GM23338 (cell line): Measurements from ENCODE around the gene GRIN2A.

Experiments used
- CREB1 ChIP-seq: fragments of 250-450 bp; sonication (Bioruptor Pico); IDR thresholded peaks from 2 replicates; pipeline ENCODE4 v1.5.0; 2020; ENCODE audit warnings: low read depth, mild to moderate bottlenecking, moderate library complexity
- ETS1 ChIP-seq: IDR thresholded peaks from 2 replicates; pipeline ENCODE4 v1.6.1; 2016; ENCODE audit warnings: antibody characterized with exemption
- EZH2 ChIP-seq: fragments of 200-600 bp; sonication (generic); IDR thresholded peaks from one replicate; pipeline ENCODE4 v1.8.0; 2017; ENCODE audit warnings: antibody characterized with exemption, mild to moderate bottlenecking, low read depth; ENCODE audit not compliant: unreplicated experiment
- EZH2phosphoT487 ChIP-seq: fragments of 200-600 bp; sonication (generic); IDR thresholded peaks from one replicate; pipeline ENCODE4 v1.8.1; 2018; ENCODE audit warnings: antibody characterized with exemption; ENCODE audit not compliant: unreplicated experiment
- JUNB ChIP-seq: IDR thresholded peaks from one replicate; pipeline ENCODE4 v1.6.1; 2016; ENCODE audit warnings: antibody characterized with exemption; ENCODE audit not compliant: unreplicated experiment
- NANOG ChIP-seq: IDR thresholded peaks from 2 replicates; pipeline ENCODE4 v1.6.1; 2016; ENCODE audit warnings: antibody characterized with exemption, borderline replicate concordance
- POLR2AphosphoS5 ChIP-seq: IDR thresholded peaks from 2 replicates; pipeline ENCODE4 v1.6.1; 2016; ENCODE audit warnings: antibody characterized with exemption, low read depth
- STAT1 ChIP-seq: IDR thresholded peaks from one replicate; pipeline ENCODE4 v1.6.1; 2016; ENCODE audit warnings: antibody characterized with exemption; ENCODE audit not compliant: unreplicated experiment
- ZNF114 ChIP-seq: fragments of 250-450 bp; sonication (Bioruptor Pico); IDR thresholded peaks from 2 replicates; pipeline ENCODE4 v1.5.0; 2020; ENCODE audit warnings: mild to moderate bottlenecking, moderate library complexity
- ZNF331 ChIP-seq: fragments of 250-450 bp; sonication (Bioruptor Pico); IDR thresholded peaks from 2 replicates; pipeline ENCODE4 v1.5.0; 2020; ENCODE audit warnings: low read depth, mild to moderate bottlenecking, moderate library complexity
- ZNF462 ChIP-seq: fragments of 250-450 bp; sonication (Bioruptor Pico); IDR thresholded peaks from 2 replicates; pipeline ENCODE4 v1.5.0; 2020; ENCODE audit warnings: mild to moderate bottlenecking, moderate library complexity
- TF ChIP-seq, protein P1 (sequence below), 2 experiments: fragments of 200-600 bp in 1 of 2; sonication (generic) in 1 of 2; conservative IDR thresholded peaks; 2 replicates each; pipeline versions ENCODE4 v1.5.1 to v1.6.1; 2016 to 2017; ENCODE audit warnings: antibody characterized with exemption in 2 of 2, low read depth in 2 of 2, mild to moderate bottlenecking in 2 of 2, moderate library complexity in 1 of 2
- TF ChIP-seq, protein P2 (sequence below): IDR thresholded peaks from one replicate; pipeline ENCODE4 v1.6.1; 2018; ENCODE audit warnings: antibody characterized with exemption; ENCODE audit not compliant: unreplicated experiment

GRCh38 chr16:10045947-10046346, 136.3 kb downstream of the GRIN2A start:
- TF ChIP-seq EZH2 (no peak), POLR2AphosphoS5 (no peak), ZNF114 (CRISPR knock-in tag) (no peak), EZH2phosphoT487 (no peak), ETS1 (no peak), JUNB (no peak), CREB1 (CRISPR knock-in tag) (no peak), NANOG (no peak), STAT1 (no peak), ZNF462 (CRISPR knock-in tag) (no peak), ZNF331 (CRISPR knock-in tag) (no peak)
- TF ChIP-seq, protein P1, sequence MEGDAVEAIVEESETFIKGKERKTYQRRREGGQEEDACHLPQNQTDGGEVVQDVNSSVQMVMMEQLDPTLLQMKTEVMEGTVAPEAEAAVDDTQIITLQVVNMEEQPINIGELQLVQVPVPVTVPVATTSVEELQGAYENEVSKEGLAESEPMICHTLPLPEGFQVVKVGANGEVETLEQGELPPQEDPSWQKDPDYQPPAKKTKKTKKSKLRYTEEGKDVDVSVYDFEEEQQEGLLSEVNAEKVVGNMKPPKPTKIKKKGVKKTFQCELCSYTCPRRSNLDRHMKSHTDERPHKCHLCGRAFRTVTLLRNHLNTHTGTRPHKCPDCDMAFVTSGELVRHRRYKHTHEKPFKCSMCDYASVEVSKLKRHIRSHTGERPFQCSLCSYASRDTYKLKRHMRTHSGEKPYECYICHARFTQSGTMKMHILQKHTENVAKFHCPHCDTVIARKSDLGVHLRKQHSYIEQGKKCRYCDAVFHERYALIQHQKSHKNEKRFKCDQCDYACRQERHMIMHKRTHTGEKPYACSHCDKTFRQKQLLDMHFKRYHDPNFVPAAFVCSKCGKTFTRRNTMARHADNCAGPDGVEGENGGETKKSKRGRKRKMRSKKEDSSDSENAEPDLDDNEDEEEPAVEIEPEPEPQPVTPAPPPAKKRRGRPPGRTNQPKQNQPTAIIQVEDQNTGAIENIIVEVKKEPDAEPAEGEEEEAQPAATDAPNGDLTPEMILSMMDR (conservative IDR thresholded peaks at IDR 0.05; ENCODE audit: low read depth in 2 of 2): no peak
- TF ChIP-seq, protein P2, sequence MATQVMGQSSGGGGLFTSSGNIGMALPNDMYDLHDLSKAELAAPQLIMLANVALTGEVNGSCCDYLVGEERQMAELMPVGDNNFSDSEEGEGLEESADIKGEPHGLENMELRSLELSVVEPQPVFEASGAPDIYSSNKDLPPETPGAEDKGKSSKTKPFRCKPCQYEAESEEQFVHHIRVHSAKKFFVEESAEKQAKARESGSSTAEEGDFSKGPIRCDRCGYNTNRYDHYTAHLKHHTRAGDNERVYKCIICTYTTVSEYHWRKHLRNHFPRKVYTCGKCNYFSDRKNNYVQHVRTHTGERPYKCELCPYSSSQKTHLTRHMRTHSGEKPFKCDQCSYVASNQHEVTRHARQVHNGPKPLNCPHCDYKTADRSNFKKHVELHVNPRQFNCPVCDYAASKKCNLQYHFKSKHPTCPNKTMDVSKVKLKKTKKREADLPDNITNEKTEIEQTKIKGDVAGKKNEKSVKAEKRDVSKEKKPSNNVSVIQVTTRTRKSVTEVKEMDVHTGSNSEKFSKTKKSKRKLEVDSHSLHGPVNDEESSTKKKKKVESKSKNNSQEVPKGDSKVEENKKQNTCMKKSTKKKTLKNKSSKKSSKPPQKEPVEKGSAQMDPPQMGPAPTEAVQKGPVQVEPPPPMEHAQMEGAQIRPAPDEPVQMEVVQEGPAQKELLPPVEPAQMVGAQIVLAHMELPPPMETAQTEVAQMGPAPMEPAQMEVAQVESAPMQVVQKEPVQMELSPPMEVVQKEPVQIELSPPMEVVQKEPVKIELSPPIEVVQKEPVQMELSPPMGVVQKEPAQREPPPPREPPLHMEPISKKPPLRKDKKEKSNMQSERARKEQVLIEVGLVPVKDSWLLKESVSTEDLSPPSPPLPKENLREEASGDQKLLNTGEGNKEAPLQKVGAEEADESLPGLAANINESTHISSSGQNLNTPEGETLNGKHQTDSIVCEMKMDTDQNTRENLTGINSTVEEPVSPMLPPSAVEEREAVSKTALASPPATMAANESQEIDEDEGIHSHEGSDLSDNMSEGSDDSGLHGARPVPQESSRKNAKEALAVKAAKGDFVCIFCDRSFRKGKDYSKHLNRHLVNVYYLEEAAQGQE: no peak
